Ovary (tissue), 10 donors: ENCODE data around the gene RRP7A. TPM values are rescaled to one million over a fixed set of nuclear protein-coding genes. Genes with fewer than 3 reads are reported as not detected.
"Not testable (repeated sequence)": the region's sequence is repeated elsewhere in the genome, so short reads cannot be mapped to it uniquely, and the experiment has no call there.

Experiments
- DNase-seq, 5 donors: peaks; one replicate each; pipeline ENCODE4 v3.0.0-alpha.2; 2019 to 2020
- H3K27ac ChIP-seq, 2 donors: fragments of 200-600 bp; one replicate each; pipeline versions ENCODE4 v1.5.1 to v1.8.0; 2019 to 2022
- H3K27me3 ChIP-seq: fragments of 200-600 bp; one replicate; pipeline ENCODE4 v1.8.0; 2022
- H3K36me3 ChIP-seq: fragments of 200-600 bp; sonication (generic); one replicate; pipeline ENCODE4 v1.5.1; 2019
- H3K4me1 ChIP-seq: one replicate; pipeline ENCODE4 v1.8.1; 2013; ENCODE audit warnings: mild to moderate bottlenecking, moderate library complexity; ENCODE audit not compliant: insufficient read depth
- H3K4me3 ChIP-seq: fragments of 200-600 bp; sonication (generic); one replicate; pipeline ENCODE4 v1.5.1; 2017
- H3K9me3 ChIP-seq, 2 donors: fragments of 200-600 bp in 1 of 2; sonication (generic) in 1 of 2; one replicate each; pipeline versions ENCODE4 v1.5.1 to v1.8.1; 2013 to 2019; ENCODE audit warnings: mild to moderate bottlenecking in 1 of 2, moderate library complexity in 1 of 2
- CTCF ChIP-seq, 3 donors: fragments of 450-650 bp in 2 of 3; fragments of 200-600 bp in 1 of 3; IDR thresholded peaks; one replicate each; pipeline versions ENCODE4 v1.5.1 to v1.8.0; 2016 to 2022; ENCODE audit warnings: antibody characterized with exemption in 3 of 3, mild to moderate bottlenecking in 1 of 3
- EP300 ChIP-seq: sonication (generic); formaldehyde crosslinking; IDR thresholded peaks from one replicate; pipeline ENCODE4 v1.6.1; 2017; ENCODE audit warnings: antibody characterized with exemption
- POLR2A ChIP-seq: fragments of 450-650 bp; IDR thresholded peaks from one replicate; pipeline ENCODE4 v1.6.1; 2017; ENCODE audit warnings: antibody characterized with exemption, mild to moderate bottlenecking, moderate library complexity
- WGBS, 3 donors: extraction: QIAGEN DNeasy Blood & Tissue Kit in 1 of 3; methylation state at CpG; one replicate each; pipeline versions ENCODE4 v1.1.5 to v1.1.7; 2013 to 2017; 5-methylcytosine and 5-hydroxymethylcytosine counted together
- intact Hi-C, 4 donors: fragments of 100-400 bp; cut with DNase I; formaldehyde crosslinking; loops; one replicate each; pipeline versions ENCODE4 v1.11.0 to v1.15.1; 2022 to 2023
- long read RNA-seq, 3 donors: library from polyadenylated mRNA in 2 of 3; unstranded in 2 of 3; transcript quantifications; one replicate each; pipeline ENCODE4 v2.0.0 and lab custom pipeline, GENCODE V29; 2021 to 2026
- polyA plus RNA-seq, 2 donors: library from polyadenylated mRNA; stranded (reverse); fragments of 200-250 nt in 1 of 2; fragments of 350-450 nt in 1 of 2; fragmentation: Illumina TruSeq in 1 of 2; extraction: RNeasy Lipid Tissue Mini Kit (QIAGEN cat#74804) in 1 of 2; gene quantifications; one replicate each; pipeline ENCODE4 v1.2.3, GENCODE V29; 2013 to 2014
- total RNA-seq, 7 donors: library from RNA; depleted of rRNA in 2 of 7; stranded (reverse); fragments of >200 nt in 2 of 7; fragmentation: NEBNext Ultra II Directional in 3 of 7; extraction: Animal tissue kit (Norgen Biotek cat#: 25700) in 3 of 7; gene quantifications; one replicate each; pipeline versions ENCODE4 v1.1.0 to v1.2.4, GENCODE V29; 2016 to 2023
- donor health status: DM: no; HTN: no; CAD: no; lungs with moderate emphysema.
- donor health status: DM: no; HTN: no; CAD: no.
- donor health status: Bipolar disorder and iron deficiency.
- donor health status: DM: yes; HTN: yes; CAD: no.
- donor health status: DM: no; HTN: no; CAD: no.
- donor health status: DM: yes; HTN: yes; CAD: no.

Gene RRP7A
- total RNA-seq (10 to 100 TPM; 20.1 to 43.9 (median 39.4) TPM), polyA plus RNA-seq (1 to 10 TPM; 9.3 to 9.6 TPM)
- long read RNA-seq, donor 1, transcript RRP7A-201 (7 exons, 3,801 nt), result major isoform, 396 of 512 reads
- long read RNA-seq, donor 1, partial matches to known transcripts, result 38 of 512 reads
- long read RNA-seq, donor 1, other reads (novel, unspliced or antisense), result 78 of 512 reads
- long read RNA-seq, donor 2, transcript RRP7A-201 (7 exons, 3,801 nt), result major isoform, 26 of 31 reads
- long read RNA-seq, donor 2, partial matches to known transcripts, result 5 of 31 reads
- long read RNA-seq, donor 2, other reads (novel, unspliced or antisense), result 0 of 31 reads
- long read RNA-seq, donor 3, transcript RRP7A-201 (7 exons, 3,801 nt), result major isoform, 98 of 147 reads
- long read RNA-seq, donor 3, partial matches to known transcripts, result 20 of 147 reads
- long read RNA-seq, donor 3, other reads (novel, unspliced or antisense), result 29 of 147 reads

- Histone ChIP-seq H3K4me1 (no peaks in the 10 kb centered on the region), H3K27me3 (no peaks in the 10 kb centered on the region), H3K27ac (peak within 1 kb of the TSS in 1 of 2 donors; percentile 59), H3K9me3 (no peaks in the 10 kb centered on the region), H3K4me3 (peak within 1 kb of the TSS; percentile 76), H3K36me3 (no peaks in the 10 kb centered on the region)
- intact Hi-C loops, result loop anchor here in 1 of 4 donors (10.0 kb wide), 1 partner anchor 95 kb away; the partner anchor contains the start of gene POLDIP3
- DNase-seq, result peak; percentile 80 to 87 (median 82)
- WGBS, 3 donors, result 4 to 7% (median 5%) methylated on average over 42 to 63 of the region's 65 CpGs
- TF ChIP-seq EP300, result no peak
- TF ChIP-seq POLR2A, result peak; percentile 66
- TF ChIP-seq CTCF (IDR thresholded peaks at IDR 0.05), result no peak
These were observed at the start of gene RRP7A for GRCh38 chr22:42519525-42520401. Gene RRP7A (minus strand): TSS chr22:42519796. CDS start chr22:42519786, 10 bp downstream.

- H3K27ac ChIP-seq, H3K27me3 ChIP-seq, intact Hi-C loops, H3K4me1 ChIP-seq, H3K4me3 ChIP-seq, DNase-seq, H3K36me3 ChIP-seq, H3K9me3 ChIP-seq: not testable (repeated sequence)
- WGBS, 3 donors, result 65 to 76% (median 69%) methylated on average over 5 of the region's 6 CpGs
These were observed 48.4 kb upstream of the RRP7A start for GRCh38 chr22:42567950-42568349.

DNA sequence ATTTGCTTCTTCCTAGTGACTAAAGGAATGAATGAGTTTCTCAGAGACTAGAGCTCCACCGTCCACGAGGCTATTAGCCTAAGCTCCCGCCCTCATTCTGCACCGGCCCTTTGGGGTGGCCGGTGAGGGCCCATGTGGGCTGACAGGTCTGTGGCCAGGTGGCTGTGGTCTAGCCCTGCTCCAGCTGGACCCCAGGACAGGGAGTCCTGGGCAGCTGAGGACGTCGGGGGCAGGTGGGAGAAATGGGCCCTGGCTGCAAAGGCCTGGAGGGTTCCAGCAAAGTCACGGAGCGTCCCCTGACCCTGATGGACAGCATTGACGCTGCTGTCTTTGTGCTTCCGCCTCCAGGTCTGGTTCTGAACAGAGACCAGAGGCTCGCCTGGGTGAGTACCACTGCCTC, 46.4 kb upstream of the RRP7A start:
- no peaks in the 10 kb centered on the region for H3K36me3 ChIP-seq
- no peaks in the 10 kb centered on the region for H3K27me3 ChIP-seq
- no peak for TF ChIP-seq POLR2A
- no peak for TF ChIP-seq EP300
- H3K27ac ChIP-seq, result no peak overlapping the region
- intact Hi-C loops, result no loop called here
- no peak for DNase-seq
- WGBS, 3 donors, result 90 to 95% (median 92%) methylated on average over 12 of the region's 12 CpGs
- no peaks in the 10 kb centered on the region for H3K9me3 ChIP-seq
- peaks cover 17% of the 10 kb centered on the region for H3K4me1 ChIP-seq
- no peak overlapping the region for H3K4me3 ChIP-seq

- no peak for TF ChIP-seq POLR2A
- WGBS, 3 donors, result 96 to 98% (median 96%) methylated on average over 17 of the region's 17 CpGs
- DNase-seq, result no peak
- H3K4me3 ChIP-seq, result no peak overlapping the region
- intact Hi-C loops, result no loop called here
- H3K9me3 ChIP-seq, result no peaks in the 10 kb centered on the region
- peaks cover 17% of the 10 kb centered on the region for H3K4me1 ChIP-seq
- H3K27ac ChIP-seq, result no peak overlapping the region
- H3K36me3 ChIP-seq, result no peaks in the 10 kb centered on the region
- H3K27me3 ChIP-seq, result no peaks in the 10 kb centered on the region
These were observed 45.1 kb upstream of the RRP7A start for GRCh38 chr22:42564699-42565098.

GRCh38 chr22:42563943-42564342, 44.3 kb upstream of the RRP7A start:
- H3K27me3 ChIP-seq, H3K36me3 ChIP-seq, DNase-seq, H3K9me3 ChIP-seq, H3K4me3 ChIP-seq, intact Hi-C loops, H3K27ac ChIP-seq: not testable (repeated sequence)
- peaks cover 17% of the 10 kb centered on the region for H3K4me1 ChIP-seq
- 68 to 81% (median 78%) methylated on average over 3 of the region's 3 CpGs for WGBS, 3 donors

DNA sequence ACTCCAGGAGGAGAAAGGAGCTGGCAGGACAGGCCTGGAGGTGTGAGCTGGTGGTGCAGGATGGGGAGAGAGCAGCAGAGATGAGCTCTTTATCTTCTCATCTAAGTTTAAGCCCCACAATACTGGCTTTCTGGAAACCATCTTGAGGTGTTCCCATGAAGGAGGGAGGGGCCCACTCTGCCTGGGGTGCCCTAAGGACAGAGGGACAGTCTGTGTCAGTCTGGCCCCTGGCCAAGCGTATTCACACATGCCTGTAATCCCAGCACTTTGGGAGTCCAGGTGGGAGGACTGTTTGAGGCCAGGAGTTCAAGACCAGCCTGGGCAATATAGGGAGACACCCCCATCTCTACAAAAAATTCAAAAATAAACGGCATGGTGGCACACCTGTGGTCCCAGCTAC, 43.1 kb upstream of the RRP7A start:
- 41 to 50% (median 44%) methylated on average over 2 of the region's 2 CpGs for WGBS, 3 donors
- peaks cover 17% of the 10 kb centered on the region for H3K4me1 ChIP-seq
- no peak for TF ChIP-seq CTCF (IDR thresholded peaks at IDR 0.05)
- no peak for TF ChIP-seq POLR2A
- TF ChIP-seq EP300, result no peak
- no peaks in the 10 kb centered on the region for H3K27me3 ChIP-seq
- intact Hi-C loops, result no loop called here
- no peaks in the 10 kb centered on the region for H3K36me3 ChIP-seq
- H3K27ac ChIP-seq, result peak overlapping the region in 1 of 2 donors; percentile 31
- peak in 4 of 5 donors; percentile 31 to 64 (median 44) for DNase-seq
- no peak overlapping the region for H3K4me3 ChIP-seq
- no peaks in the 10 kb centered on the region for H3K9me3 ChIP-seq
